Activated CD4-positive, alpha-beta memory T cell treated with anti-CD3 and anti-CD28 coated beads, Interleukin-2, amount 10 ng/mL, durations not matched to agents 7 days and 5 days (primary cell): ENCODE results near the gene KDM1A. TPM values are rescaled to one million over a fixed set of nuclear protein-coding genes. Genes with fewer than 3 reads are reported as not detected.

Source experiments
- CTCF ChIA-PET: fragments of 350-600 bp; sonication (Branson Sonifier 250); formaldehyde crosslinking; loops from one replicate; lab custom pipeline; 2021; ENCODE audit warnings: antibody characterized with exemption, inconsistent platforms; lab: Charles Lee
- POLR2A ChIA-PET: fragments of 350-600 bp; sonication (Branson Sonifier 250); formaldehyde crosslinking; loops from one replicate; lab custom pipeline; 2021; ENCODE audit warnings: antibody characterized with exemption; lab: Charles Lee
- DNase-seq: peaks from one replicate; pipeline ENCODE4 v3.0.0-alpha.2; 2020
- H3K27ac Mint-ChIP-seq: one replicate; pipeline ENCODE4 v1.8.0; 2021; ENCODE audit warnings: mild to moderate bottlenecking, mixed read lengths
- H3K27me3 Mint-ChIP-seq: one replicate; pipeline ENCODE4 v1.8.0; 2021; ENCODE audit warnings: mixed read lengths
- H3K36me3 Mint-ChIP-seq: one replicate; pipeline ENCODE4 v1.8.0; 2021; ENCODE audit warnings: low read depth, mixed read lengths
- H3K4me1 Mint-ChIP-seq: one replicate; pipeline ENCODE4 v1.8.0; 2021; ENCODE audit warnings: mixed read lengths
- H3K4me3 Mint-ChIP-seq: one replicate; pipeline ENCODE4 v1.8.0; 2021; ENCODE audit warnings: mild to moderate bottlenecking, mixed read lengths
- H3K9me3 Mint-ChIP-seq: one replicate; pipeline ENCODE4 v1.8.0; 2021; ENCODE audit warnings: mixed read lengths
- total RNA-seq, 2 experiments: library from RNA; stranded (reverse); gene quantifications; one replicate each; pipeline ENCODE4 v1.2.3, GENCODE V29; 2021

KDM1A gene
- total RNA-seq, 2 experiments from 2014 or later, result 50.6 to 51.6 TPM

GRCh38 chr1:23103001-23103889, 84.0 kb downstream of the KDM1A start:
- peaks cover 59% of the 10 kb centered on the region for H3K4me1 Mint-ChIP-seq
- peak overlapping the region; percentile 63 for H3K4me3 Mint-ChIP-seq
- H3K27me3 Mint-ChIP-seq, result no peaks in the 10 kb centered on the region
- peaks cover 16% of the 10 kb centered on the region for H3K36me3 Mint-ChIP-seq
- no peaks in the 10 kb centered on the region for H3K9me3 Mint-ChIP-seq
- ChIA-PET POLR2A (interaction anchor here (0.7 to 5.3 kb wide), 12 partner anchors 7 to 427 kb away, joined by 3 to 51 read pairs (median 4); partner anchors contain the start of genes HNRNPR, HTR1D and LUZP1), CTCF (interaction anchor here (1.2 to 7.7 kb wide), 7 partner anchors 8 to 394 kb away, joined by 3 to 393 read pairs (median 9); partner anchors contain the start of gene LUZP1)
- H3K27ac Mint-ChIP-seq, result peak overlapping the region; percentile 94
- peak; percentile 27 for DNase-seq

GRCh38 chr1:23108918-23109533, 89.8 kb downstream of the KDM1A start:
- peak; percentile 29 for DNase-seq
- ChIA-PET CTCF (interaction anchor here (2.5 to 5.1 kb wide), 4 partner anchors 9 to 75 kb away, joined by 6 to 28 read pairs (median 16); no protein-coding TSS in a partner anchor), POLR2A (interaction anchor here (0.9 to 4.7 kb wide), 5 partner anchors 8 to 63 kb away, joined by 3 to 51 read pairs (median 25); partner anchors contain the start of gene LUZP1)
- H3K4me3 Mint-ChIP-seq, result no peak overlapping the region
- no peaks in the 10 kb centered on the region for H3K9me3 Mint-ChIP-seq
- no peak overlapping the region for H3K27ac Mint-ChIP-seq
- H3K27me3 Mint-ChIP-seq, result no peaks in the 10 kb centered on the region
- peaks cover 63% of the 10 kb centered on the region for H3K4me1 Mint-ChIP-seq
- peaks cover 36% of the 10 kb centered on the region for H3K36me3 Mint-ChIP-seq

GRCh38 chr1:23110391-23110790, 91.1 kb downstream of the KDM1A start:
- Mint-ChIP-seq H3K27me3 (no peaks in the 10 kb centered on the region), H3K36me3 (peaks cover 36% of the 10 kb centered on the region), H3K4me1 (peaks cover 70% of the 10 kb centered on the region), H3K27ac (peak overlapping the region; percentile 32), H3K4me3 (no peak overlapping the region), H3K9me3 (no peaks in the 10 kb centered on the region)
- DNase-seq, result no peak
- POLR2A ChIA-PET, result interaction anchor here (0.8 to 4.7 kb wide), 6 partner anchors 9 to 68 kb away, joined by 3 to 51 read pairs (median 16); partner anchors contain the start of gene LUZP1
- CTCF ChIA-PET, result interaction anchor here (0.6 to 5.1 kb wide), 10 partner anchors 8 to 1967 kb away, joined by 3 to 28 read pairs (median 6); no protein-coding TSS in a partner anchor

- POLR2A ChIA-PET, result interaction anchor here (1.6 to 4.7 kb wide), 5 partner anchors 11 to 73 kb away, joined by 4 to 51 read pairs (median 7); partner anchors contain the start of gene LUZP1
- CTCF ChIA-PET, result interaction anchor here (0.7 to 5.1 kb wide), 9 partner anchors 9 to 500 kb away, joined by 3 to 28 read pairs (median 3); no protein-coding TSS in a partner anchor
- no peak overlapping the region for H3K4me3 Mint-ChIP-seq
- H3K27me3 Mint-ChIP-seq, result no peaks in the 10 kb centered on the region
- peaks cover 75% of the 10 kb centered on the region for H3K4me1 Mint-ChIP-seq
- H3K27ac Mint-ChIP-seq, result no peak overlapping the region
- DNase-seq, result no peak
- peaks cover 30% of the 10 kb centered on the region for H3K36me3 Mint-ChIP-seq
- no peaks in the 10 kb centered on the region for H3K9me3 Mint-ChIP-seq
These were observed 92.6 kb downstream of the KDM1A start for GRCh38 chr1:23111600-23112535.

- Mint-ChIP-seq H3K27ac (no peak overlapping the region), H3K4me3 (no peak overlapping the region), H3K27me3 (no peaks in the 10 kb centered on the region), H3K4me1 (peaks cover 84% of the 10 kb centered on the region), H3K36me3 (peaks cover 13% of the 10 kb centered on the region), H3K9me3 (no peaks in the 10 kb centered on the region)
- ChIA-PET POLR2A (interaction anchor here (0.9 to 1.5 kb wide), 3 partner anchors 11 to 52 kb away, joined by 3 to 4 read pairs (median 3); no protein-coding TSS in a partner anchor), CTCF (interaction anchor here (1.1 to 1.7 kb wide), 2 partner anchors 14 to 68 kb away, joined by 3 read pairs; no protein-coding TSS in a partner anchor)
- DNase-seq, result no peak
These were observed 95.3 kb downstream of the KDM1A start for GRCh38 chr1:23114424-23115079.

- H3K4me1 Mint-ChIP-seq, result peaks cover 76% of the 10 kb centered on the region
- DNase-seq, result no peak
- H3K9me3 Mint-ChIP-seq, result no peaks in the 10 kb centered on the region
- no peak overlapping the region for H3K4me3 Mint-ChIP-seq
- POLR2A ChIA-PET, result interaction anchor here (0.7 kb wide), 1 partner anchor 44 kb away, joined by 3 read pairs; no protein-coding TSS in a partner anchor
- CTCF ChIA-PET, result interaction anchor here (1.2 kb wide), 1 partner anchor 14 kb away, joined by 4 read pairs; no protein-coding TSS in a partner anchor
- H3K27me3 Mint-ChIP-seq, result no peaks in the 10 kb centered on the region
- peaks cover 6% of the 10 kb centered on the region for H3K36me3 Mint-ChIP-seq
- no peak overlapping the region for H3K27ac Mint-ChIP-seq
These were observed 97.1 kb downstream of the KDM1A start for GRCh38 chr1:23116216-23116836.

GRCh38 chr1:23116921-23117699, 97.8 kb downstream of the KDM1A start:
- POLR2A ChIA-PET, result interaction anchor here (0.7 to 2.7 kb wide), 2 partner anchors 14 to 44 kb away, joined by 3 to 29 read pairs; no protein-coding TSS in a partner anchor
- no peak overlapping the region for H3K27ac Mint-ChIP-seq

GRCh38 chr1:23118407-23118806, 99.1 kb downstream of the KDM1A start:
- Mint-ChIP-seq H3K4me1 (peaks cover 57% of the 10 kb centered on the region), H3K4me3 (no peak overlapping the region)
- POLR2A ChIA-PET, result interaction anchor here (1.2 to 2.7 kb wide), 5 partner anchors 9 to 223 kb away, joined by 3 to 29 read pairs (median 7); no protein-coding TSS in a partner anchor

More at GRCh38 chr1:23116921-23117699, 97.8 kb downstream of the KDM1A start:
- Mint-ChIP-seq H3K9me3 (no peaks in the 10 kb centered on the region), H3K27me3 (no peaks in the 10 kb centered on the region), H3K36me3 (peaks cover 6% of the 10 kb centered on the region), H3K4me3 (no peak overlapping the region), H3K4me1 (peaks cover 68% of the 10 kb centered on the region)
- DNase-seq, result no peak
- CTCF ChIA-PET, result interaction anchor here (1.2 to 4.1 kb wide), 2 partner anchors 14 kb away, joined by 4 to 17 read pairs; no protein-coding TSS in a partner anchor

GRCh38 chr1:23118957-23119792, 99.9 kb downstream of the KDM1A start:
- Mint-ChIP-seq H3K9me3 (no peaks in the 10 kb centered on the region), H3K27ac (peak overlapping the region; percentile 89), H3K36me3 (no peaks in the 10 kb centered on the region), H3K4me1 (peaks cover 57% of the 10 kb centered on the region), H3K27me3 (no peaks in the 10 kb centered on the region), H3K4me3 (peak overlapping the region; percentile 63)
- DNase-seq, result peak; percentile 68
- CTCF ChIA-PET, result interaction anchor here (0.7 to 4.1 kb wide), 10 partner anchors 9 to 1463 kb away, joined by 3 to 21 read pairs (median 5); partner anchors contain the start of gene KDM1A
- POLR2A ChIA-PET, result interaction anchor here (1.2 to 2.7 kb wide), 8 partner anchors 10 to 222 kb away, joined by 3 to 29 read pairs (median 6); partner anchors contain the start of gene LUZP1

More at GRCh38 chr1:23118407-23118806, 99.1 kb downstream of the KDM1A start:
- CTCF ChIA-PET, result interaction anchor here (0.7 to 4.1 kb wide), 7 partner anchors 11 to 1462 kb away, joined by 4 to 21 read pairs (median 12); no protein-coding TSS in a partner anchor
- DNase-seq, result no peak
- Mint-ChIP-seq H3K36me3 (no peaks in the 10 kb centered on the region), H3K9me3 (no peaks in the 10 kb centered on the region), H3K27me3 (no peaks in the 10 kb centered on the region), H3K27ac (peak overlapping the region; percentile 89)
